ENCODE results near the gene SLC1A1. TPM values are rescaled to one million over a fixed set of nuclear protein-coding genes. Genes with fewer than 3 reads are reported as not detected.

Gene SLC1A1
- total and polyA plus RNA-seq, 2 experiments from 2014 or later, result 3.7 to 8.2 TPM

DNA sequence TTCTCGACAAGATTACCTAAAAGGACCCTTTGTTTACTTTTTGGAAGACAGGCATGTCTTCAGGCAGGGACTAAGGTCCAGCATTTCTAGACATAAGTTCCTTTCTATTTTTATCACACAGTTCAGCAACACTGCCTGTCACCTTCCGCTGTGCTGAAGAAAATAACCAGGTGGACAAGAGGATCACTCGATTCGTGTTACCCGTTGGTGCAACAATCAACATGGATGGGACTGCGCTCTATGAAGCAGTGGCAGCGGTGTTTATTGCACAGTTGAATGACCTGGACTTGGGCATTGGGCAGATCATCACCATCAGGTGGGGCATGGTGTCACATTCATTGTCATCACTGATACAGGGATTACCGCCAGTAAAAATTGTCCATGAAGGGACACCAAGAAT lies 86.2 kb downstream of the SLC1A1 start:
- H3K79me2 ChIP-seq (replicated peaks; ENCODE audit: insufficient read depth), result no peaks in the 10 kb centered on the region
- no peak overlapping the region for H2AFZ ChIP-seq
- Mint-ChIP-seq H3K27me3 (ENCODE audit: insufficient read depth, low read depth, poor library complexity) (peaks cover 2% of the 10 kb centered on the region), H3K9me3 (no peaks in the 10 kb centered on the region; the same call in 1 of the 3 replicates), H3K27ac (no peak overlapping the region), H3K4me3 (no peak overlapping the region), H3K4me1 (peaks cover 9% of the 10 kb centered on the region), H3K36me3 (ENCODE audit: low read depth) (no peaks in the 10 kb centered on the region)
- no peak for ATAC-seq
- no peak overlapping the region for H3K4me2 ChIP-seq
- DNase-seq (ENCODE audit: low spot score), result no peak
- H3K27ac ChIP-seq (ENCODE audit: low read depth), result 0 out of 2 replicates have a peak overlapping the region, but pooled peaks have one; percentile 50
- H3F3A ChIP-seq (replicated peaks; ENCODE audit: low read depth), result no peaks in the 10 kb centered on the region
- no peak for TF ChIP-seq ZNF462 (CRISPR knock-in tag; IDR thresholded peaks at IDR 0.05)
- no peak for TF ChIP-seq ZNF331 (CRISPR knock-in tag; IDR thresholded peaks at IDR 0.05; ENCODE audit: low read depth)
- TF ChIP-seq STAT1 (IDR thresholded peaks at IDR 0.05; ENCODE audit: unreplicated experiment), result no peak
- TF ChIP-seq CTCF (conservative IDR thresholded peaks at IDR 0.05; ENCODE audit: low read depth in 2 of 2), result no peak
- TF ChIP-seq ETS1 (IDR thresholded peaks at IDR 0.05), result no peak
- no peak for TF ChIP-seq REST (IDR thresholded peaks at IDR 0.05; ENCODE audit: unreplicated experiment)
- TF ChIP-seq JUNB (IDR thresholded peaks at IDR 0.05; ENCODE audit: unreplicated experiment), result no peak
- TF ChIP-seq EZH2 (IDR thresholded peaks at IDR 0.05; ENCODE audit: low read depth, unreplicated experiment), result no peak
- no peak for TF ChIP-seq ZNF114 (CRISPR knock-in tag; IDR thresholded peaks at IDR 0.05)
- TF ChIP-seq EZH2phosphoT487 (IDR thresholded peaks at IDR 0.05; ENCODE audit: unreplicated experiment), result no peak
- TF ChIP-seq POLR2AphosphoS5 (IDR thresholded peaks at IDR 0.05; ENCODE audit: low read depth), result no peak
- no peak for TF ChIP-seq CREB1 (CRISPR knock-in tag; IDR thresholded peaks at IDR 0.05; ENCODE audit: low read depth)
- no peak for TF ChIP-seq NANOG (IDR thresholded peaks at IDR 0.05; ENCODE audit: borderline replicate concordance)
- H3K36me3 ChIP-seq (ENCODE audit: insufficient read depth), result no peaks in the 10 kb centered on the region
- H3K4me3 ChIP-seq, result no peak overlapping the region
- H4K20me1 ChIP-seq (replicated peaks; ENCODE audit: insufficient read depth), result no peaks in the 10 kb centered on the region
- H3K27me3 ChIP-seq (ENCODE audit: insufficient read depth), result no peaks in the 10 kb centered on the region
- no peaks in the 10 kb centered on the region for H3K9me2 ChIP-seq (ENCODE audit: insufficient read depth)
- peaks cover 3% of the 10 kb centered on the region; the same call in 1 of the 2 replicates for H3K4me1 ChIP-seq (ENCODE audit: insufficient read depth)
